Amniotic epithelial cell (primary cell): ENCODE measurements around the gene CNTROB.

Experiments used
- DNase-seq: peaks from one replicate; pipeline ENCODE4 v3.0.0-alpha.2; 2010; ENCODE audit warnings: low read depth

CNTROB gene, protein sequence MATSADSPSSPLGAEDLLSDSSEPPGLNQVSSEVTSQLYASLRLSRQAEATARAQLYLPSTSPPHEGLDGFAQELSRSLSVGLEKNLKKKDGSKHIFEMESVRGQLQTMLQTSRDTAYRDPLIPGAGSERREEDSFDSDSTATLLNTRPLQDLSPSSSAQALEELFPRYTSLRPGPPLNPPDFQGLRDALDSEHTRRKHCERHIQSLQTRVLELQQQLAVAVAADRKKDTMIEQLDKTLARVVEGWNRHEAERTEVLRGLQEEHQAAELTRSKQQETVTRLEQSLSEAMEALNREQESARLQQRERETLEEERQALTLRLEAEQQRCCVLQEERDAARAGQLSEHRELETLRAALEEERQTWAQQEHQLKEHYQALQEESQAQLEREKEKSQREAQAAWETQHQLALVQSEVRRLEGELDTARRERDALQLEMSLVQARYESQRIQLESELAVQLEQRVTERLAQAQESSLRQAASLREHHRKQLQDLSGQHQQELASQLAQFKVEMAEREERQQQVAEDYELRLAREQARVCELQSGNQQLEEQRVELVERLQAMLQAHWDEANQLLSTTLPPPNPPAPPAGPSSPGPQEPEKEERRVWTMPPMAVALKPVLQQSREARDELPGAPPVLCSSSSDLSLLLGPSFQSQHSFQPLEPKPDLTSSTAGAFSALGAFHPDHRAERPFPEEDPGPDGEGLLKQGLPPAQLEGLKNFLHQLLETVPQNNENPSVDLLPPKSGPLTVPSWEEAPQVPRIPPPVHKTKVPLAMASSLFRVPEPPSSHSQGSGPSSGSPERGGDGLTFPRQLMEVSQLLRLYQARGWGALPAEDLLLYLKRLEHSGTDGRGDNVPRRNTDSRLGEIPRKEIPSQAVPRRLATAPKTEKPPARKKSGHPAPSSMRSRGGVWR

DNA sequence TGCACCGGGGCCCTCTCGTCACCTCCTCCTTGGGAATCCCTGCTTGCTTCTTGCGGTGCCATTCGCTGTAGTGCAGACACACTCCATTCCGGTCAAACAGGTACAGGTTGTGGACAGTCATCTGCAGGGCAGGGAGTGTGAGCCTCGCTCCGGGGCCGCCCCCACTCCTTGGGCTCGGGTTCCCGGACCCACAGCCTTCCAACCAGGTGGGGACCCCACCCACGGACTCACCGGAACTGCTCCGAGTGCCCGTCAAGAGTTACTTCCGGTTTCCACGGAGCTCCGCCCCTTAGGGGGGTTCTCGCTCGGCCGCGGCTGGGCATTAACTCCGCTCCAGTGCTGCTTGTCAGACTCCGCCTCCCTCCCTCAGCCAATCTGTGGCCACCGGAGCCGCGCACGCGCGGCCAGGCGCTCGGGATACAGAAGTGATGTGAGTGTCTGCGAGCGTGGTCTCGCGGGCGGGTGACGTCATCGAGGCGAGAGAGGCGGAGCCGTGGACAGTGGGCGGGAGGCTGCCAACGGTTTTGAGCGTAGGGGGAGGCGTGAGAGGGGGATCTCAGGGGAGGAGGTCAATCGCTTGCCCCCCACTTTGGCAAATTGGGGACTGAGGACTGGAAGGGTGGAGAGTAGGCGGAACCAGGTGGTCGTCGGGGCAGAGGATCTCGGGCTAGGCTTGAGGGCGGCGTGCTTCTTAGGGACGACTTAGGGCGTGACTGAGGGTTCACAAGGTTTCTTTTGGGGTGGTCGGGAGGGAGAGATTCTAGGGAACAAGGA is at the start of gene CNTROB, which contains the start of gene TRAPPC1:
CNTROB (plus strand) TSS at position 498 of the 774 bp plus-strand sequence. CDS start 874 bp downstream, outside the sequence.
TRAPPC1 (minus strand) TSS at position 238 of the 774 bp plus-strand sequence; CDS start at position 121, 117 bp downstream.
- peak; percentile 98 for DNase-seq

GRCh38 chr17:7882629-7883028 is 49.4 kb upstream of the CNTROB start:
- peak; percentile 75 for DNase-seq

DNA sequence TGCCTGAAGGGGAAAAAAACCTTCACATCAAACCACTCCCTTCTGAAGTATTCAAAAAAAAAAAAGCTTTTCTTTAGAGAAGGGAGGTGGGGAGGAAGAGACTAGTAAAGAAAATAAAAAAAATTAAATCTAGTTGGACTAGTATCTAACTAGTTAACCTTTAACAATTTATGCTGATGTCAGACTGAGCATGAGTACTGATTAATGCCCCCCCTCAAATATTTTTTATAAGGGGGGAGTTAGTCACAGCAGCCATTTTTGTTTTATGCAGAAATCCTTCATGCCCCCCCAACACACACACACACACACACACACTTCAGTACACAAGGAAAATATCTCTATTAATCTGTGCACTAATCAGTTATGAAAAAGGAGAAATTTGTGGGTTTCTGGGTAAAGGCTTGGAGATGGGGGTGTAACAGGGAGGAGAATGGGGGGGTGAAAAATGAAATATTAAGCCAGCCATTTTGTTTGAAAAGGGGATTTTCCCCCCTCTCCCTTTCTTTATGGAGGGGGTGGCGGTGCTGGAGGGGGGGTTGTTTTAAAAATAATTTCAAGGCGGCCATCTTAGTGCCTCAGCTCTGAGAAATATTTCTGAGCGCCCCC is 48.1 kb upstream of the CNTROB start:
- peak; percentile 70 for DNase-seq

DNA sequence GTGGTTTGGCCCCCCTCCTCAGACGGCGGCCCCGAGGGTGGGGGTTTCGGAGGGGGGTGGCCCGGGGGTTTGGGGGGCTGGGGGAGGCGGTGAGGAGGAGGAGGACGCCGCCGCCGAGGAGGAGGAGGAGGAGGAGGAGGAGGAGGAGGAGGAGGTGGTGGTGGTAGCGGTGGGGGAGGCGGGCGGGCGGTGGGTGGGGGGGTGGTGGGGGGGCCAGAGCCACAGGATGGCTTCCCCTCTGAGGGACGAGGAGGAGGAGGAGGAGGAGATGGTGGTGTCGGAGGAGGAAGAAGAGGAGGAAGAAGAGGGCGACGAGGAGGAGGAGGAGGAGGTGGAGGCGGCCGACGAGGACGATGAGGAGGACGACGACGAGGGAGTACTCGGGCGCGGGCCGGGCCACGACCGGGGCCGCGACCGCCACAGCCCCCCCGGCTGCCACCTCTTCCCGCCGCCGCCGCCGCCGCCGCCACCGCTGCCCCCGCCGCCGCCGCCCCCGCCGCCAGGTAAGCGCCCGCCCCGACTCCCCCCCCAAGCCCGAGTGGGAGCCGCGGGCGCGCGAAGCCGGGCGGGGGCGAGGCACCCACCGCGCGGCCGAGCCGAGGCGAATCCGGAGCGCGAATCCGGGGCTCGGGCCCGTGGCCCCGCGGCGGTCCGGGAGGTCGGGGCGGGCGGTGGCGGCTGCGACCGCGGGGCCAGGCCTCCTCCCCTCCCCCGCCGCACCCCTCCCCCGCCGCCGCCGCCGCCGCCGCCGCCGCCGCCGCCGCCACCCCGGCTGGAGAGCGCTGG is 47.2 kb upstream of the CNTROB start:
- no peak for DNase-seq

- no peak for DNase-seq
Measured at GRCh38 chr17:7885367-7886226, 46.4 kb upstream of the CNTROB start.

GRCh38 chr17:7886227-7887037 is 45.6 kb upstream of the CNTROB start:
- no peak for DNase-seq

DNA sequence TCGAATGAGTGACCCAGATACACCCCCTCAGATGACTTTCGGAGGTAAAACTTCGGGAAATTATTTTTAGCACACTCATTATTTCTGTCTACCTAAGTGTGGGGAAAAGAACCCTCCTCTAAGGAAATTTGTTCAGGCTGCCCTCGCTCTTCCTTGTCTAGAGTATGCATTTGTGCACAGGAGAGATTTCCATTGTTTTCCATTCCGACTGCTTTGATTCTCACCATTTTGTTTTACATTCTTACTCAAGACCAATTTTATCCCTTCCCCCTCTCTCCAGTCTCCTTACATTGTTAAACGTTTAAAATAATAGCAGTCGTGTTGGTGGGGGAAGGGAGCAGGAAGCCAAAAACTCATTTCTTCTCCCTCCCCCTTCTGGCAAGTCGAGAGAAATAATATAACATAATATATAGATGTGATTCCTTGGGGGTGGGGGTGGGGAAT is 44.9 kb upstream of the CNTROB start:
- no peak for DNase-seq

- peak; percentile 98 for DNase-seq
Measured at GRCh38 chr17:7887482-7888183, 44.4 kb upstream of the CNTROB start.

DNA sequence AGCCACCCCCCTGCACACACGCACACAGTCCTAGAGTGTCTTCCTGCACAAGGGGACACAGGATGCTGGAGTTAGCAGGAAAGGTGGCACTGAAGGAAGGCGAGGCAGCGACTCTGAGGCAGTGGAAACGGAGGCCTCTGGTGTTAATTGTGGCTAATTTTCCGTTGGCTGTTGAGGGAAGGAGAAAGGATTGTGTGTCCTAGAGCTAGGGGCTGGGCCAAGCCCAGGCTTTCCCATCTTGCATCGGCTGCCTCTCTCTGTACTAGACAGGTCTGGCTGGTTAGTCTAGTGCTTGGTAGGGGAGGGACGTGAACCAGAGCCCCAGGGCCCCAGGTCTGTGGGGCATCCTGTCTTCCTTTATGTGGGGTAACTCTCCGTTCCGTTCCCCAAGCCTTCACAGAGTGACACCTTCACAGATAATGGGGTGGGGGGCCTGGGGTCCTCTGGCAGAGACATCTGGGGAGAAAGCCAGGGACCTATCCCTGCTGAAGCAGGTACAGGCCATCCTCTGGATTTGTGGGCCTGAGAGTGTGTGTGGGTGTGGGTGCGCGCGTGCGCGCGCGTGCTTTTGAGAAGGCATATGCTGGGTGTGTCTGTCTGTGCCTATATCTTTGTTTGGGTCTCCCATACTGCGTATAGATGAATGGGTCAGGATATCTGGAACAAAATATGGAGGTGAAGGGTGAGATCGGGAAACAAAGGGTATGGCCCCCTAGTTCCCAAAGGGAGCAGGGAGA is 43.7 kb upstream of the CNTROB start, which contains the start of gene CHD3:
CHD3 (plus strand) TSS at position 606 of the 737 bp plus-strand sequence. CDS start 212 bp downstream, outside the sequence.
- DNase-seq = no peak

DNA sequence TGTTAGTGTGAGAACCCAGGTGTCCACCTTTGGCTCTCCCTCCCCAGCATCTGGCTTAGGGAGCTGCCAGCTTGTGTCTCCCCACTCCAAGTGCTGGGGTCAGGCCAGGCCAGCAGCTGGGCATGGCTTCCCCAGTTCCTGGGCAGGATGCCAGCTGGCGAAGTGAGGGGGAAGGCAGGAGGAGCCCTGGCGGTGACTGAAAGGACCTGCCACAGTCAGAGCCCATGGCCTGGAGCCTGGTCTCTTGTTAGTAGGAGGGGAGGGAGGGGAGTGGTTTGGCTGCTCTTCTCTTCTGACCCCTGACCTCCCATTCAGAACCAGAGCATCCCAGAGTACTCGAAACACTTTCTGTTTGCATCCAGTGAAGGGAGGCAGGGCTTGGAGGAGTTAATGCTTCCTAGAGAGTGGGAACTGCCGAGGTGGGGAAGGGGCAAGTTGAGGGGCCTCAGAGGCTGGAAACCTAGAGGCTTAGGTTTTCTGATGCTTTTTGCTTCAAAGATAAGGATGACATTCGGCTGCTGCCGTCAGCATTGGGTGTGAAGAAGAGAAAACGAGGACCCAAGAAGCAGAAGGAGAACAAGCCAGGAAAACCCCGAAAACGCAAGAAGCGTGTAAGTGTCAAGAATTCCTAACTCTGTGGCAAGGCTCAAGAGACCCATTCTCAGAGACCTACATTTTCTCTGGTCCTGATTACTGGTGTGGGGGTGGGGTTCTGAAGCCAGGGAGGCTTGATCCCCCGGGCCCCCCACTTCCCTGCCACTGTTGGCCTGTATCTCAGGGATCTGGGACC is 42.6 kb upstream of the CNTROB start:
- peak; percentile 88 for DNase-seq

DNA sequence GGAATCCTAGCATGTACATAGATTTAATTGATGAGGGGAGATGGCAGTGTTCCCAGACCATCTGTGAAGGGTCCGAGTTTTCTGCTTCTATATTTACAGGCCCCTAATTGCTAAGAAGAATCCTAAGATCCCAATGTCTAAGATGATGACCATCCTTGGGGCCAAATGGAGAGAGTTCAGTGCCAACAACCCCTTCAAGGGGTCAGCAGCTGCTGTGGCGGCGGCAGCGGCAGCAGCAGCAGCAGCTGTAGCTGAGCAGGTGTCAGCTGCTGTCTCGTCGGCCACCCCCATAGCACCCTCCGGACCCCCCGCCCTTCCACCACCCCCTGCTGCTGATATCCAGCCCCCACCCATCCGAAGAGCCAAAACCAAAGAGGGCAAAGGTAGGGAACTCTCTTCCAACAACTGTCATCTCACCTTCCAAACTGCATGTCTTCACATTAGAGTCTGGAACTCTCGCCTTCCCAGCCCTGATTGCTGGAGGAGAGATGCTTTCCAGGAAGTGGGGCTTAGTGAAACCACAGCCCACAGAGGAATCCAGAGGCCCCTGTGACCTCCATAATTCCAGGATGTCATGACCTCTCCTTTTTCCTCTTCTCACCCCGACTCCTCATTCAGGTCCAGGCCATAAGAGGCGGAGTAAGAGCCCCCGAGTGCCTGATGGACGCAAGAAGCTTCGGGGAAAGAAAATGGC is 38.7 kb upstream of the CNTROB start:
- no peak for DNase-seq

DNA sequence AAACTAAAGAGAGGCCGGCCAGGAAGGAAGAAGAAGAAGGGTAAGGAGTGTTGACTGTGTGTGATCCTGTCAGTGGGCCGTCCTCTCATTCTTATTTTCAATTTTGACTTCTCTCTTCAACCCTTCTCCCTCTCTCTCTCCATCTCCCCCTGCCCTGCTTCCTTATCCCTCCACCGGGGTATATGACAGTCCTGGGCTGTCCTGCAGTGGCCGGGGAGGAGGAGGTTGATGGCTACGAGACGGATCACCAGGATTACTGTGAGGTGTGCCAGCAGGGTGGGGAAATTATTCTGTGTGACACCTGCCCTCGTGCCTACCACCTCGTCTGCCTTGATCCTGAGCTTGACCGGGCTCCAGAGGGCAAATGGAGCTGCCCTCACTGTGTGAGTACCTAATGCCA is 37.8 kb upstream of the CNTROB start:
- DNase-seq = no peak

GRCh38 chr17:7894866-7895265 is 37.1 kb upstream of the CNTROB start:
- no peak for DNase-seq

DNA sequence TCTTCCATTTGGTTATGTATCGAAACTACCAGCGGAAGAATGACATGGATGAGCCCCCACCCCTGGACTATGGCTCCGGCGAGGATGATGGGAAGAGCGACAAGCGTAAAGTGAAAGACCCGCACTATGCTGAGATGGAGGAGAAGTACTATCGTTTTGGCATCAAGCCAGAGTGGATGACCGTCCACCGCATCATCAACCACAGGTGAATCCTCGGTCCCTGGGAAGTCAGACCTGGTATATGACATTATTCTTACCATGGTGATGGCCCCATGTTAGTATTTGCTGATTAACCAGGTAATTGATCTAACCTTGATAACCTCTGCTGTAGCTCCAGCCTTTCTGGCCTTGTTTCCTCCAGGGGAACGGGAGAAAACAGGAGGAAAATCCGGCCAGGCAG is 34.9 kb upstream of the CNTROB start:
- no peak for DNase-seq

DNA sequence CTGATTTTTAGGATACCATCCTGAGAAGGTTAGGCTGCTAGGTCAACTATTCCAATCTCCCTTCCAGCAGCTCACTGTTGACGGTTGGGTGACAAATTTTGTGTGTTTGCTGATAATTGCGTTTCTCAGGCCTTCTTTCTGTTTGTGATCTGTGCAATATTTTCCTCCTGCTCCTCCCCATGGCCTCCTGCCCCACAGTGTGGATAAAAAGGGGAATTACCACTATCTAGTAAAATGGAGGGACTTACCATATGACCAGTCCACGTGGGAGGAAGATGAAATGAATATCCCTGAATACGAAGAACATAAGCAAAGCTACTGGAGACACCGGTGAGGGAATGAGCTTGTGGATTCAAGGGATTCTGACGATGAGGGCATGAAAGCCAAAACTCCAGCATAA is 34.2 kb upstream of the CNTROB start:
- DNase-seq = peak; percentile 87
